ENCODE results near the gene BST2. TPM values are rescaled to one million over a fixed set of nuclear protein-coding genes. Genes with fewer than 3 reads are reported as not detected.
A peak's percentile ranks its signal among the peaks of the same experiment; 100 is the strongest.

Gene BST2
- total and polyA plus RNA-seq, 9 of the 15 experiments (the other 6 are each of a cell fraction or from before 2014, with no cell fraction given): 11.2 to 232 (median 151) TPM

GRCh38 chr19:17450264-17451075 lies 45.0 kb upstream of the BST2 start:
- Histone ChIP-seq H2AFZ (ENCODE audit: low read depth, low read length) (peak overlapping the region; percentile 60; the same call in 1 of the 2 replicates), H4K20me1 (replicated peaks; ENCODE audit: control insufficient read depth, insufficient read depth, low read length) (no peaks in the 10 kb centered on the region), H3K27ac (ENCODE audit: extremely low read depth, low read depth, low read length) (peak overlapping the region; percentile 34; the same call in 1 of the 3 replicates), H3K4me1 (replicated peaks in 1 of 2; ENCODE audit: control insufficient read depth in 2 of 2, insufficient read depth in 2 of 2, low read length in 2 of 2) (peaks cover 9 to 32% of the 10 kb centered on the region in 2 experiments; a peak in 4 of 5 replicates), H3K4me2 (ENCODE audit: insufficient read depth, low read length) (peak overlapping the region; percentile 43), H3K36me3 (ENCODE audit: control insufficient read depth, insufficient read depth, low read length) (no peaks in the 10 kb centered on the region), H3K4me3 (no peak overlapping the region), H3K9ac (ENCODE audit: insufficient read depth in 1 of 2, low read depth in 2 of 2, low read length in 2 of 2) (peak overlapping the region in 1 of 2 experiments; percentile 23; a peak in 2 of 4 replicates), H3K9me1 (ENCODE audit: control insufficient read depth, insufficient read depth, low read length) (no peaks in the 10 kb centered on the region), H3K9me3 (replicated peaks; ENCODE audit: control insufficient read depth, insufficient read depth, low read depth, low read length) (no peaks in the 10 kb centered on the region), H3K79me2 (ENCODE audit: control insufficient read depth, insufficient read depth, low read length) (no peaks in the 10 kb centered on the region), H3K27me3 (ENCODE audit: control insufficient read depth in 2 of 2, insufficient read depth in 2 of 2, low read length in 2 of 2) (peaks cover 0 to 15% of the 10 kb centered on the region in 2 experiments; a peak in 2 of 5 replicates)
- DNase-seq (ENCODE audit: extremely low read depth in 1 of 4, low spot score in 3 of 4) (peak in 2 of 4 experiments; percentile 45 to 67), FAIRE-seq (peak; percentile 87), ATAC-seq (0 out of 3 replicates have a peak, but pooled peaks have one; percentile 14)
- ChIA-PET CTCF (ENCODE audit: low intra/inter-chr PET ratio) (interaction anchor here (0.6 kb wide), 1 partner anchor 197 kb away, joined by 3 read pairs; no protein-coding TSS in a partner anchor), POLR2A (interaction anchor here (0.6 to 1.0 kb wide), 4 partner anchors 11 to 60 kb away, joined by 3 read pairs; no protein-coding TSS in a partner anchor)
- WGBS (ENCODE audit: insufficient coverage, low coverage, missing lambda C conversion rate): 25% methylated on average over 8 of the region's 8 CpGs
- intact Hi-C loops (cut with micrococcal nuclease): loop anchor here (10.0 kb wide), 1 partner anchor 224 kb away; no protein-coding TSS in a partner anchor
- in situ Hi-C loops (cut with MboI): no loop called here
- no TSS peak for BruUV-seq (replicated peaks)
- TF ChIP-seq SRSF7 (optimal IDR thresholded peaks at IDR 0.05; ENCODE audit: low read depth, low read length) (no peak), ZNF263 (CRISPR knock-in tag; IDR thresholded peaks at IDR 0.05; ENCODE audit: borderline replicate concordance) (peak; percentile 93), ZNF431 (CRISPR knock-in tag; IDR thresholded peaks at IDR 0.05) (no peak), RCOR1 (IDR thresholded peaks at IDR 0.05; ENCODE audit: borderline replicate concordance in 1 of 2, low read depth in 2 of 2, low read length in 2 of 2) (peak in 1 of 2 experiments; percentile 58; a peak in 2 of 4 replicates), LARP7 (IDR thresholded peaks at IDR 0.05) (0 out of 2 replicates have a peak, but pooled peaks have one; percentile 57), FOSL1 (tag; conservative IDR thresholded peaks at IDR 0.05) (peak; percentile 61), ZEB2 (IDR thresholded peaks at IDR 0.05) (peak; percentile 88), ATF4 (CRISPR knock-in tag; IDR thresholded peaks at IDR 0.05) (no peak), EGR1 (conservative IDR thresholded peaks at IDR 0.05) (peak; percentile 75), ZNF384 (IDR thresholded peaks at IDR 0.05; ENCODE audit: low read depth, low read length) (peak; percentile 81), KDM1A (IDR thresholded peaks at IDR 0.05) (peak; percentile 56 to 83; a peak in 2 of 4 replicates)
- TF ChIP-seq, protein P1, sequence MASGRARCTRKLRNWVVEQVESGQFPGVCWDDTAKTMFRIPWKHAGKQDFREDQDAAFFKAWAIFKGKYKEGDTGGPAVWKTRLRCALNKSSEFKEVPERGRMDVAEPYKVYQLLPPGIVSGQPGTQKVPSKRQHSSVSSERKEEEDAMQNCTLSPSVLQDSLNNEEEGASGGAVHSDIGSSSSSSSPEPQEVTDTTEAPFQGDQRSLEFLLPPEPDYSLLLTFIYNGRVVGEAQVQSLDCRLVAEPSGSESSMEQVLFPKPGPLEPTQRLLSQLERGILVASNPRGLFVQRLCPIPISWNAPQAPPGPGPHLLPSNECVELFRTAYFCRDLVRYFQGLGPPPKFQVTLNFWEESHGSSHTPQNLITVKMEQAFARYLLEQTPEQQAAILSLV (tag; IDR thresholded peaks at IDR 0.05): no peak
- TF ChIP-seq, protein P2, sequence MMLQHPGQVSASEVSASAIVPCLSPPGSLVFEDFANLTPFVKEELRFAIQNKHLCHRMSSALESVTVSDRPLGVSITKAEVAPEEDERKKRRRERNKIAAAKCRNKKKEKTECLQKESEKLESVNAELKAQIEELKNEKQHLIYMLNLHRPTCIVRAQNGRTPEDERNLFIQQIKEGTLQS (IDR thresholded peaks at IDR 0.05): peak; percentile 68
- TF ChIP-seq, protein P2 (CRISPR knock-in tag; conservative IDR thresholded peaks at IDR 0.05): no peak
